GM12874 (cell line): Measurements from ENCODE around the gene COCH.

ENCODE experiments used
- CTCF ChIP-seq: IDR thresholded peaks from 2 replicates; pipeline ENCODE4 v1.5.1; 2011; ENCODE audit warnings: low read depth, mild to moderate bottlenecking, control low read depth, low read length, moderate library complexity; ENCODE audit not compliant: insufficient read depth

Gene COCH

GRCh38 chr14:30893819-30894218 is 19.5 kb downstream of the COCH start:
- no peak for TF ChIP-seq CTCF

GRCh38 chr14:30894923-30895515 is 20.7 kb downstream of the COCH start:
- TF ChIP-seq CTCF, result no peak

- no peak for TF ChIP-seq CTCF
Measured at GRCh38 chr14:30896435-30896834, 22.1 kb downstream of the COCH start.

- no peak for TF ChIP-seq CTCF
Measured at GRCh38 chr14:30903285-30904124, 29.1 kb downstream of the COCH start.

- peak; percentile 15; the same call in 1 of the 2 replicates for TF ChIP-seq CTCF
Measured at GRCh38 chr14:30906752-30907658, 32.6 kb downstream of the COCH start.

GRCh38 chr14:30907659-30908057 is 33.3 kb downstream of the COCH start:
- TF ChIP-seq CTCF, result no peak

- no peak for TF ChIP-seq CTCF
Measured at GRCh38 chr14:30908826-30909225, 34.5 kb downstream of the COCH start.
